Smooth muscle cell of the brain vasculature (primary cell): Measurements from ENCODE around the gene ANKRD17.
"Not testable (repeated sequence)": the region's sequence is repeated elsewhere in the genome, so short reads cannot be mapped to it uniquely, and the experiment has no call there.

ENCODE experiments used
- DNase-seq: peaks from one replicate; pipeline ENCODE4 v3.0.0-alpha.2; 2012; ENCODE audit warnings: low read depth, low spot score

Gene ANKRD17, protein sequence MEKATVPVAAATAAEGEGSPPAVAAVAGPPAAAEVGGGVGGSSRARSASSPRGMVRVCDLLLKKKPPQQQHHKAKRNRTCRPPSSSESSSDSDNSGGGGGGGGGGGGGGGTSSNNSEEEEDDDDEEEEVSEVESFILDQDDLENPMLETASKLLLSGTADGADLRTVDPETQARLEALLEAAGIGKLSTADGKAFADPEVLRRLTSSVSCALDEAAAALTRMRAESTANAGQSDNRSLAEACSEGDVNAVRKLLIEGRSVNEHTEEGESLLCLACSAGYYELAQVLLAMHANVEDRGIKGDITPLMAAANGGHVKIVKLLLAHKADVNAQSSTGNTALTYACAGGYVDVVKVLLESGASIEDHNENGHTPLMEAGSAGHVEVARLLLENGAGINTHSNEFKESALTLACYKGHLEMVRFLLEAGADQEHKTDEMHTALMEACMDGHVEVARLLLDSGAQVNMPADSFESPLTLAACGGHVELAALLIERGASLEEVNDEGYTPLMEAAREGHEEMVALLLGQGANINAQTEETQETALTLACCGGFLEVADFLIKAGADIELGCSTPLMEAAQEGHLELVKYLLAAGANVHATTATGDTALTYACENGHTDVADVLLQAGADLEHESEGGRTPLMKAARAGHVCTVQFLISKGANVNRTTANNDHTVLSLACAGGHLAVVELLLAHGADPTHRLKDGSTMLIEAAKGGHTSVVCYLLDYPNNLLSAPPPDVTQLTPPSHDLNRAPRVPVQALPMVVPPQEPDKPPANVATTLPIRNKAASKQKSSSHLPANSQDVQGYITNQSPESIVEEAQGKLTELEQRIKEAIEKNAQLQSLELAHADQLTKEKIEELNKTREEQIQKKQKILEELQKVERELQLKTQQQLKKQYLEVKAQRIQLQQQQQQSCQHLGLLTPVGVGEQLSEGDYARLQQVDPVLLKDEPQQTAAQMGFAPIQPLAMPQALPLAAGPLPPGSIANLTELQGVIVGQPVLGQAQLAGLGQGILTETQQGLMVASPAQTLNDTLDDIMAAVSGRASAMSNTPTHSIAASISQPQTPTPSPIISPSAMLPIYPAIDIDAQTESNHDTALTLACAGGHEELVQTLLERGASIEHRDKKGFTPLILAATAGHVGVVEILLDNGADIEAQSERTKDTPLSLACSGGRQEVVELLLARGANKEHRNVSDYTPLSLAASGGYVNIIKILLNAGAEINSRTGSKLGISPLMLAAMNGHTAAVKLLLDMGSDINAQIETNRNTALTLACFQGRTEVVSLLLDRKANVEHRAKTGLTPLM (N-terminal part only)

DNA sequence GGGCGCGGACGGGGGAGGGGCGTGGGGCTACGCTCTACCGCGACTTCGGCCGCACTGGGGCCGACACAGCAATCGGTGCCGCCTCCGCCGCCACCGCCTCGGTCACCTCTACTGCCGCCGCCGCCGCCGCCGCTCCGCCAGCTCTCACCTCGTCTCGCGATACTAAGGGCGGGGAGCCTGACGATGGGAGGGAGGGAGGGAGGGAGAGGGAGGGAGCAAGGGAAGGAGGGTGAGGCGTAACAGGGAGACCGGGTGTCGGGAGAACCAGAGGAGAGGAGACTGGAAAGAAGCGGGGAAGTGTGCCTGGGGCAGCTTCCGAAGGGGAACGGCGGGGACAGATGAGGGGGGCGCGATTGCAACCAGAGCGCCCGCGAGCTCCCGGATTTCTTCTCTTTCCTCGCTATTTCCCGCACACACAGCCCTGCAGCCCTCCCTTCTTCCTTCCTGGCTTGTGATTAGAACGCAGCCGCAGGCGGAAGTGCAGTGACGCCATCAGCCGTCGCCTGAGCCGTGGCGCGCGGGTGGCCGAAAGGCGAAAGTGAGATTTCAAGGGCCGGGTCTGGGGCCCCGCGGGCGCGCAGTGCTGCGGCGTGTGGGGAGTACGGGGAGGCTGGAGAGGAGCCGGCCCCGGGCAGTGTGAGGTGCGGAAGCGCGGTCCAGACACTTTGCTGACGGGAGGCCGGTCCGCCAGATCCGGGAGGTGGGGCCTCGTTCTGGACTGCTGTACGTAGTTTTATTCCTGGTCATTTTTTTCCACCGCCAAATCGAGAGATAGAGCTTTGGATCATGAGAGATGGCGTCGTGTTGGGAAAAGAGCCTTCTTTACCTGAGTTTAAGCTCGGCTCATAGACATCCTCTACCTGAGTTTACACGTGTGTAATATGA is at the start of gene ANKRD17:
Gene ANKRD17 (minus strand): TSS at position 113 of the 885 bp plus-strand sequence. CDS start 130 bp downstream, outside the sequence.
- DNase-seq, result peak; percentile 86

DNA sequence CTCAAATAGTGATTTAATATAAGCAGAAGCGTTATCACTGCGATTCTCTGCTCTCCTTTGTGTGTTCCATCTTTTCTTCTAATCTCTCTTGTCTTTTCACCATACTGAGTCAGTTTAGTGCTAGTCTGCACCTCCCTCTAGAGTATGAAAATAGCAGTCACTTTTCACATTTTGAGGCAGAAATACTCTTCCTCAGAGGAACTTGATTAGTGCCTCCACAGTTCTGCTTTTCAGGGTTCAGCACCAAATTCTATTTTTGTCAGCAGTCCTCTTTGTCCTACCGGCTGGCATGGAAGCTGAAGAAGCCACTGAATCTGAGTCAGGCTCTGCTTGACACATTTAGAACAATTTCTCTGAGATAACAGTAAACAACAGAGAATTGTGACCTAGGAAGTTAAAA is 49.7 kb upstream of the ANKRD17 start:
- DNase-seq, result no peak

DNA sequence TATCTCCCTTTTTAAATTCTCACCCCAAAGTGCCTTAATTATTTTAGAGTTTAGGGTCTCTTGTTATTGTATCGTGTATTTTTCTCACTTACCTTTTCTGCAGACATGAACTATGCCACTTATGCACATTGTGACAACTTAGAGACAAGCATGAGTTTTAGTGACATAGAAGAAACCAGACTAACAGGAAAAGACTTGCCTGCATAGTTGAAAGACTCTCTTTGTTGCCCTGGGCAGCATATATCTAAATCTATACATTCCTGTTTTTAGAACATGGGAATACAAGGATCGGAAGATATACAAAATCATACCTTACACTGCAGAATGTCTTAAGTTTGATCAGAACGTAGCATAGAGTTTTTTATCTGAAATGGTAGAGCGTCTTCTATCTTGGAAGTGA is 45.1 kb upstream of the ANKRD17 start:
- no peak for DNase-seq

DNA sequence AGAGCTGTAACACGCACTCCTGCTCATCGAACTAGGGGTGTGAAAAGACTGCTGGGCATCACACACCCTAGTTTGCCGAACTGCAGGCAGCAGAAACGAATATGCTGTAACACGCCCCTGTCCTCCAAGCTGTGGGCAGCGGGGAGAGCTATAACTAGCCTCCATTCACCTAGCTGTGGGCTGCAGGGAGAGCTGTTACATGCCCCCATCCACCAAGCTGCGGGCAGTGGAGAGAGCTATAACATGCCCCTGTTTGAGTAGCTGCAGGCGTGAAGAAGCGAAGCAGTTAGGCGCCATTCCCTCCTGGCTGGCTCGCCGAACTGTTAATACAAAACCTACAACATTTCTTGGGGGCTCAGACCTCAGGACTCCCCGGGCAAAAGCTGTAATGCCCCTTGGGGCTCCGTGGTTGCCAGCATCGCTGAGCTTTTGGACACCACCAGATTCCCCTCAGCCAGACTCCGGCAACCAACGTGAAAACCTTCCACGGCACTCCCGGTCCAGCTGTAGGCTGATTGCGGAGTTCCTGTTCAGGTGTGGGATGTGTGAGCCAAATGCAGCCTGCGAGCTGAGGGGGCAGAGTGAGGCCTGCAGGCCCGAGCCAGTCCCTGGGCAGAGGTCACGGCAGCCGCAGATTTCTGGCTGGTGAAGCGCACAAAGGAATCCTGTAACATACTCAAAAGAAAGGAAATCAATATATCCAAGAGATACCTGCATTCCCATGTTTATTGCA is 41.1 kb upstream of the ANKRD17 start:
- no peak for DNase-seq

DNA sequence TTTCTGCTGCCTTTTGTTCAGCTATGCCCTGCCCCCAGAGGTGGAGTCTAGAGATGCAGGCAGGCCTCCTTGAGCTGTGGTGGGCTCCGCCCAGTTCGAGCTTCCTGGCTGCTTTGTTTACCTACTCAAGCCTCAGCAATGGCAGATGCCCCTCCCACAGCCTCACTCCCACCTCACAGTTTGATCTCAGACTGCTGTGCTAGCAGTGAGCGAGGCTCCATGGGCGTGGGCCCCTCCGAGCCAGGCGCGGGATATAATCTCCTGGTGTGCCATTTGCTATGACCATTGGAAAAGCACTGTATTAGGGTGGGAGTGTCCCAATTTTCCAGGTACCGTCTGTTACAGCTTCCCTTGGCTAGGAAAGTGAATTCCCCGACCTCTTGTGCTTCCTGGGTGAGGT is 34.1 kb upstream of the ANKRD17 start:
- not testable (repeated sequence) for DNase-seq

DNA sequence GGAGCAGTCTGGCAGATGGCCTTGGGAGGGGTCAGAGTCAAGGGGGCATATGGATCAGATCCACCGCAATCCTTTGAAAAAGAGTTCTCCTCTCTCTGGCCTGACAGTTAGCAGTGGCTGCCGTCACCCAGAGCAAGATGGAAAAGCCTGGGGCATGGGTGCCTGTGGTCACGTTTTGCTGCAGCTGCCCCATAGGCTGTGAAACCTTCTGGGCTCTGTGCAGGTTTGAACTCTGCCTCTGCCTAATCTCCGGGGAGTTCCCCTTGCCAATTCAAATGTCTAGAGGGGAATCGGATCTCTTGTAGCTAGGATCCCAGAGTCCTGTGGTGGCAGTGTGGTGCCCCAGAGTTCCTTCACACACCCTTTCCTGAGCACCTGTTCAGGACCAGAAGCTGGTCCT is 23.4 kb upstream of the ANKRD17 start:
- no peak for DNase-seq

DNA sequence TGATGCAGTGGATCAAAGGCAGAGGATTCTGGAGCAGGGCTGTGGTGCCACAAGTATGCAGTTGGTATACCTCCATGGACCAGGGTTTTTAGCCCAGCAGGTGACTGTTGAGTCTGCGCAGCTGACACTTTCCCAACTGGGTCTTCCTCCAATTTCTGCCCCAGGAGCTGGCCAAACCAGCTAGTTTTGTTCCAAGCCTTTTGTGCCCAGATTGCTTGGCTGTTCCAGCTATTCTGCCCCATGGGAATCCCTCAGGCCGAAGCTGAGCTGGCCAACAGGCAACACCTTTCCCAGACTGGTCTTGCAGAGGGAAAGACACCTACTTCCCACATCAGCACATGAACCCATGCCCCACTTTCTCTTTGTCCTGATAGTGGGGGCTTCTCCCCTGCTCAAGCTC is 22.8 kb upstream of the ANKRD17 start:
- no peak for DNase-seq

DNA sequence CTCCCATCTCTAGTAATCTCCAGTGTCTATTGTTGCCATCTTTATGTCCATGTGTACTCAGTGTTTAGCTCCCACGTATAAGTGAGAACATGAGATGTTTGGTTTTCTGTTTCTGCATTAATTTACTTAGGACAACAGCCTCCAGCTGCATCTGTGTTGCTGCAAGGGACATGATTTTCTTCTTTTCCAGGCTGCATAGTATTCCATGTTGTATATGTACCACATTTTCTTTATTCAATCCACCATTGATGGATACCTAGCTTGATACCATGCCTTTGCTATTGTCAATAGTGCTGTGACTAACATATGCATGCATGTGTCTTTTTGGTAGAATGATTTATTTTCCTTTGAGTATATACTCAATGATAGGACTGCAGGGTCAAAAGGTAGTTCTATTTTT is 18.6 kb upstream of the ANKRD17 start:
- no peak for DNase-seq

DNA sequence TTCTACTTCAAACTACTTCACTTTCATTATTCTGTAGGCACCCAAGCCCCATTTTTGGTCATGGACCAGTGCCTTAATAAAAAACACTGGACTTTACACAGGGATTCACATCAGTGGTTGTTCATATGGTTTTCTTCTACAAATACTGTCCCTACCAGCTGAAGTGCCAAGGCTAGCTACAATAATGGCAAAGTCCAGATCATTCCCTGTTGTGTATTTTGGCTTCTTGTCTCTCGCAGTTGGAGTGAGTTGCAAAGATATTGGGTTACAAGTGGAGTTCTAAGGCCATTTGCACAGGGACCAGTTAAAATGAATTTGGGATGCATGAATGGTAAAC is 16.7 kb upstream of the ANKRD17 start:
- DNase-seq, result no peak

DNA sequence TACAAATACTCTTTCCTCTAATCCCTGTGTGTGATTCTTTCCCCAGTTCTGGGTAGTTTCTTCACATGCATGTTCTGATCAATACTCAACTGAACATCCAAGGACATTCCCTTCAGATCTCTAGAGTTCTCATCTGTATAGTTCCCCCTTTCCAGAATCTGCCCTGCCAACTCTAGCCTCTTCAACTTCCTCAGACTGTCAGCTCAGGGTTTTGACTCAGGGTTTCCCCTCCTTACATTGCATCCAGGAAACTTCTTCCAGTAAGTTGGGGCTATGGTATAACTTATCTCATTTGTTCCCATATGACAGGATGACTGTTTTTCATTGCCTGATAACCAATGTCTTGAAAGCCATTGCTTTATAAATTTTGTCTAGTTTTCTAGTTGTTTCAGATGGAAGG is 14.2 kb upstream of the ANKRD17 start:
- no peak for DNase-seq

DNA sequence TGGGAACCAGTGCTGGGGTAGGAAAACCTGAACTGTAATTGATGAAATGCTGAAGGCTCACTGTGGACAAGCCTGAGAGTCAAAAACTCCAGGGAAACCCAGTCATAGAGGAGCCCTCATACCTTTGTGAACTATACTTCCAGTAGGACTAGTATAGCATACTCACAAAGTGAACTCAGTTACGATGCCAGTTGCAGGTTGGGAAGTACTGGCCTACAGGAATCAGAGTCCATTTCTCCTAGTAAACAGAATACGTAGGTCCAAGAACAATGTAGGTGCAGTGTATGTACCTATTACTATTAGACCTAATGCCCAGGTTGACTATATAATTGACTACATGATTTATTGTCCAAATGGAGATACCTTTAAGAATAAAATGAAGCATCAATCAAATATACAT is 8.5 kb upstream of the ANKRD17 start:
- no peak for DNase-seq

DNA sequence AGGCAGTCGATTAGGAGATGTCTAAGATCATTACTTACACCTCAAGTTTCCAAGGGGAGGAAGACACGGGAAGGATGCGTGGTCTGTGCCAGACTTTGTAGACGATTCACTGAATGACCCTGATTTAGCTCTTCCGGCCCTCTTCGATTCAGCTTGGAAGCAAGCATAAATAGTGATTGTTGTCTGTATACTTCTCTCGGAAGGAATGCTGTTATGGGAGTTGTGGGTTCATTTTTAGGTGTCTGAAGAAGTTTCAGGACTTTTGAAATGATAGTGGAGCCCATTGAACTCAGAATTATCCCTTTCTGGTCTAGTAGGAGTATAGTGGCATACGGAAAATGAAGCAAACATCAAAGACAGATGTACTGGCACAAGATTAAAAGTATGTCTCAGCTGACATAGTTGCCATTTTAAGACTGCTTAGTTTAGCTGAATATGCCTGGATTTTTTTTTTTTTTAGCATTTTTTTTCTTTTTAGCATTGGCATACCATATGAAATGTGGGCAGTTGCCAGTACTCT is 1.0 kb upstream of the ANKRD17 start:
- DNase-seq, result no peak

DNA sequence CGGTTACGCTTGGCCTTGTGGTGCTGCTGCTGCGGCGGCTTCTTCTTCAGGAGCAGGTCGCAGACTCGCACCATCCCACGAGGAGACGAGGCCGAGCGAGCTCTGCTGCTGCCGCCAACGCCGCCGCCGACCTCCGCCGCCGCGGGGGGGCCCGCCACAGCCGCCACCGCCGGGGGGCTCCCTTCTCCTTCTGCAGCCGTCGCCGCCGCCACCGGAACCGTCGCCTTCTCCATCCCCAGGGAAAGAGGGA is 237 bp downstream of the ANKRD17 start:
- DNase-seq, result no peak

DNA sequence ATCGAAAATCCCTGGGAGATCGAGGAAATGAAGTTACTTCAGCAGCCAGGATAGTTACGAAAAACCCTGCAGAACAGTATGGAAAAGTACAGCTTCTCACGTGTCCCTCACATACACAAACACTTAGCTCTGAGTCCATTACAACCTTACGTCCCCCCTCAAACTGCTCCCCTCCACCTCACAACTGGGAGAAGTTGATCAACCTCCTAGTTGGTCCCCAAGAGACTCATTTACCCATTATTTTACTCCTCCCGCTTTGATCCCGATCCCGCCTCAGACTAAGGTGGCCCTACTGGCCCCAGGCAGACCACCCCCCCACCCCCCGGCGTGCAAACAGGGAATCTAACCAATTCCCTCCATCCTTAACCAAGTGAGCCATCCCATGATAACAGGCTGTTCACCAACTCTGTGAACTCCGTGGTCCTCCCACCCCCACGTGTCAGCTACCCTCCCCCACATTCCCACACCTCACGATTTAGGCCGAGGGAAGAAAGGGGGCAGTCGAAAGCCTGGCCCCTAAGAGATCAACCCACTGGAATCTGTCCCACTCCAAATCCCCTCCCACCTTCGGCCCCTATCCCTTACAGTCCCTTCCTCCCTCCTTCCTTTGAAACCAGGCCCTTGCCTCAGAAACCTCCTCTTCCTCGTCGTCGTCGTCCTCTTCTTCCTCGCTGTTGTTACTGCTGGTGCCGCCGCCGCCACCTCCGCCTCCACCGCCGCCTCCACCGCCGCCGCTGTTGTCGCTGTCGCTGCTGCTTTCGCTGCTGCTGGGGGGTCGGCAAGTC is 755 bp downstream of the ANKRD17 start:
- DNase-seq, result no peak

DNA sequence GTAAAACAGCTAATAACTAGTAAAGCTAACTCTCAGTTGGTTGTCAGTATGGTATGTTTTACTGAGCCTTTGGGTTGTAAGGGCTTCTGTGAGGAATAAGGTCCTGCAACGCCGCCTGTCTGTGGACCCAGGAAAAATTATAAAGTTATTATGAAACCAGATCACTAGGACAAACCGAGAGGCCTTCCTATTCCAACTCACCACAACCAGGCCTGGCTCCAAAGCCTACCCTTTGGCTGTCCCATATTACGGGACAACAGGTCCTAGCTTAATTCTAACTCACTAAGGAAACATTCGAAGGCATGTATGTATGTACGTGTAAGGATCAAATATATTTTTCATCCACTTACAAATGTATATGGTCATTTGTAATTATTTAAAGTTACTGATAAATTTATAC is 1.4 kb downstream of the ANKRD17 start:
- DNase-seq, result peak; percentile 72

DNA sequence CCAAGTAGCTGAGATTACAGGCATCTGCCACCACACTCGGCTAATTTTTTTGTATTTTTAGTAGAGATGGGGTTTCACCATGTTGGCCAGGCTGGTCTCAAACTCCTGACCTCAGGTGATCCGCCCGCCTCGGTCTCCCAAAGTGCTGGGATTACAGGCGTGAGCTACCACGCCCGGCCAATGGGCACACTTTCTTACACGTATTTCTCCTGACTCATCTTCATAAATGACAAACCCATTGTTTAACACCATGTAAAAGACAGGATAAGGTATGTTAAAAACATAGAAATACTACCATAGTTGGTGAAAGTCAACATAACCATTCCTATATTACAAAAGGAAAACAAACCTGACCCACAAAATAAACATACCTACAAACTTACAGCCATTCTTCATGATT is 2.8 kb downstream of the ANKRD17 start:
- not testable (repeated sequence) for DNase-seq

DNA sequence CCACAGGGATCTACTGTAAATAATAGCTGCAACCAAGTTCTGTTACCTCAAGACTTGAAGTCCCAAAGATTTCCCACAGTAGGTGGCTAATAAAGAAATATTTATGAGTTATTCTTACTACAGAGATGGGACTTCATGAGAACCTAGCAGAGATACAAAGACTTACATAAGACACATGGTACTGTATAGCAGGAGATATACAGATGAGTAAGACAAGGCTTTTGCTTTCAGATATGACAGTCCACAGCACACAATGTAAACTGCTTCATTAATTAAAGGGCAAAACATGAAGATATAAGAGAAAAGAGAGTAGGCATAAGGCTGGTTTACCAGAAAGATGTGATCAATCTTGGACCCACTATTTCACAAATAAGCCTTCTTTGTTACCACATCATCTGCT is 6.6 kb downstream of the ANKRD17 start:
- no peak for DNase-seq

DNA sequence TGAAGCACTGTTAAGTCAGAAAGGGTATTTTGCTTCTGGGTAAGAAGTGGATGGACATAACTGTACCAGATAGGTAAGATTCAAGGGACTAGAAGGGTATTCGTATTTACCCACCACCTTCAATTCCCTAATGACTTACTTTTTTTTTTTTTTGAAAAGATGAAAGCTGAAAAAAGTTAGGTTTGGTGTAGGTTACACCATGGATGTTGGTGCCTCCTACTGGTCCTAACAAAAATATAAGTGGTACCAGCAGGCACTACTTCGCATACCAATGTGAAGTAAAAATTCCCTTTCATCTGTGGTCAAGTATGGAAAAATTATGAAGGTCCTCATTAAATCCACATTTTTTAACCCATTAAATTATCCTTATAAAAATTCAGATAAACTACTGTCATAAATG is 7.2 kb downstream of the ANKRD17 start:
- DNase-seq, result no peak

DNA sequence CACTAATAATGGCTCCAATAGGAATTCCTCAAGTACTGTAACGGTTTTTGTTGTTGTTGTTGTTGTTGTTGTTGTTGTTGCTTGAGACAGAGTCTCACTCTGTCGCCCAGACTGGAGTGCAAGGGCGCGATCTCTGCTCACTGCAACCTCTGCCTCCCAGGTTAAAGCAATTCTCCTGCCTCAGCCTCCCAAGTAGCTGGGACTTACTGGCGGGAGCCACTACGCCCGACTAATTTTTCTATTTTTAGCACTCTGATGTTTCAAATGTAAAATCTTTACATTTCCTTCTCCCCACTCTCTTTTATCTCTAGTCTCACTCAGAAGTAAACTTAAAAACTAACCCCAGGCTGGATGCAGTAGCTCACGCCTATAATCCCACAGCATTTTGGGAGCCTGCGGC is 8.0 kb downstream of the ANKRD17 start:
- DNase-seq, result no peak

DNA sequence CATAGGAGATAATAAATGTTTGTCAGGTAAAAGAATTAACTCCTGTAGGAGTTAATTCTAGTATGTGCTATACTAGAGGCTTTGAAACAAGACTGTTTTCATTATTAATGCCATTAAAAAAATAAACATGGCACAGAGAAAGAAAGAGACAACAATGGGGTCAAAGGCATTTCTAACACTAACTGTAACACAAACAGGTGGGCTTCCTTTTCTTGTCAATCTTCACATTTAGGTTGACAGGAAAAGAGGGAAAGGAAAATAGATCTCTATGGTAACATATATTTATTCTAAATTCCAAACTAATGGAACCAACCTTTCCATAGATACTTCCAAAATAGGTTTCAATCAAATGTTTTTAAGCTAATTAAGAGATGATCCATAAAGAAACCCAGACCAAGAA is 9.8 kb downstream of the ANKRD17 start:
- DNase-seq, result no peak
